ENCODE results near the gene MAN1A2. TPM values are rescaled to one million over a fixed set of nuclear protein-coding genes. Genes with fewer than 3 reads are reported as not detected.
A peak's percentile ranks its signal among the peaks of the same experiment; 100 is the strongest.

MAN1A2 gene
- total and polyA plus RNA-seq, 9 of the 15 experiments (the other 6 are each of a cell fraction or from before 2014, with no cell fraction given), result 4.2 to 38.4 (median 18.7) TPM

GRCh38 chr1:117534995-117535467 lies 167.8 kb downstream of the MAN1A2 start (continued):
- TF ChIP-seq, protein P1, sequence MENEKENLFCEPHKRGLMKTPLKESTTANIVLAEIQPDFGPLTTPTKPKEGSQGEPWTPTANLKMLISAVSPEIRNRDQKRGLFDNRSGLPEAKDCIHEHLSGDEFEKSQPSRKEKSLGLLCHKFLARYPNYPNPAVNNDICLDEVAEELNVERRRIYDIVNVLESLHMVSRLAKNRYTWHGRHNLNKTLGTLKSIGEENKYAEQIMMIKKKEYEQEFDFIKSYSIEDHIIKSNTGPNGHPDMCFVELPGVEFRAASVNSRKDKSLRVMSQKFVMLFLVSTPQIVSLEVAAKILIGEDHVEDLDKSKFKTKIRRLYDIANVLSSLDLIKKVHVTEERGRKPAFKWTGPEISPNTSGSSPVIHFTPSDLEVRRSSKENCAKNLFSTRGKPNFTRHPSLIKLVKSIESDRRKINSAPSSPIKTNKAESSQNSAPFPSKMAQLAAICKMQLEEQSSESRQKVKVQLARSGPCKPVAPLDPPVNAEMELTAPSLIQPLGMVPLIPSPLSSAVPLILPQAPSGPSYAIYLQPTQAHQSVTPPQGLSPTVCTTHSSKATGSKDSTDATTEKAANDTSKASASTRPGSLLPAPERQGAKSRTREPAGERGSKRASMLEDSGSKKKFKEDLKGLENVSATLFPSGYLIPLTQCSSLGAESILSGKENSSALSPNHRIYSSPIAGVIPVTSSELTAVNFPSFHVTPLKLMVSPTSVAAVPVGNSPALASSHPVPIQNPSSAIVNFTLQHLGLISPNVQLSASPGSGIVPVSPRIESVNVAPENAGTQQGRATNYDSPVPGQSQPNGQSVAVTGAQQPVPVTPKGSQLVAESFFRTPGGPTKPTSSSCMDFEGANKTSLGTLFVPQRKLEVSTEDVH (IDR thresholded peaks at IDR 0.05; ENCODE audit: low read depth, partially characterized antibody), result peak; percentile 53
- TF ChIP-seq ZNF518B (CRISPR knock-in tag; IDR thresholded peaks at IDR 0.05) (no peak), ZNF583 (CRISPR knock-in tag; IDR thresholded peaks at IDR 0.05) (no peak), ZNF436 (CRISPR knock-in tag; IDR thresholded peaks at IDR 0.05) (no peak), MAFG (tag; conservative IDR thresholded peaks at IDR 0.05) (peak; percentile 75), AFF1 (IDR thresholded peaks at IDR 0.05; ENCODE audit: low read depth in 1 of 2, partially characterized antibody in 2 of 2) (peak in 1 of 2 experiments; percentile 37), ZNF695 (CRISPR knock-in tag; IDR thresholded peaks at IDR 0.05) (no peak), DLX4 (CRISPR knock-in tag; IDR thresholded peaks at IDR 0.05) (no peak), HMG20A (CRISPR knock-in tag; conservative IDR thresholded peaks at IDR 0.05) (no peak), FOXK1 (CRISPR knock-in tag; IDR thresholded peaks at IDR 0.05; ENCODE audit: borderline replicate concordance) (0 out of 2 replicates have a peak, but pooled peaks have one; percentile 19), FOXK2 (conservative IDR thresholded peaks at IDR 0.05 in 1 of 2, IDR thresholded peaks at IDR 0.05 in 1 of 2; ENCODE audit: low read depth in 2 of 2) (no peak), E2F3 (CRISPR knock-in tag; IDR thresholded peaks at IDR 0.05) (no peak), ZNF766 (CRISPR knock-in tag; conservative IDR thresholded peaks at IDR 0.05) (no peak), TEAD2 (tag; IDR thresholded peaks at IDR 0.05) (peak; percentile 98), MLLT1 (IDR thresholded peaks at IDR 0.05) (peak; percentile 75 to 80; a peak in 3 of 4 replicates)

All from K562 (cell line).